K562 (cell line): ENCODE data around the gene ARHGEF10L.

Experiments
- CBX2 ChIP-seq: fragments of 200-600 bp; sonication (generic); IDR thresholded peaks from one replicate; pipeline ENCODE4 v1.6.1; 2012; ENCODE audit warnings: mild to moderate bottlenecking, low read length, inconsistent platforms; ENCODE audit not compliant: insufficient read depth, poor library complexity, severe bottlenecking
- FOXA1 ChIP-seq: fragments of 450-650 bp; IDR thresholded peaks from 2 replicates; pipeline ENCODE4 v1.6.1; 2016; ENCODE audit warnings: mild to moderate bottlenecking, borderline replicate concordance
- FOXM1 ChIP-seq, 2 experiments: fragments of 450-650 bp in 1 of 2; sonication (generic) in 1 of 2; formaldehyde crosslinking in 1 of 2; IDR thresholded peaks; 2 replicates each; pipeline versions ENCODE4 v1.6.1 to v1.9.0; 2017 to 2022; ENCODE audit warnings: low read depth in 2 of 2, mild to moderate bottlenecking in 2 of 2, missing genetic modification reagents in 1 of 2, moderate library complexity in 1 of 2
- POLR2A ChIP-seq: fragments of 450-650 bp; conservative IDR thresholded peaks from 2 replicates; pipeline ENCODE4 v1.6.1; 2016
- RBBP5 ChIP-seq: fragments of 200-600 bp; sonication (generic); IDR thresholded peaks from 2 replicates; pipeline ENCODE4 v1.6.1; 2012; ENCODE audit warnings: borderline replicate concordance, mild to moderate bottlenecking, low read length, control low read depth, inconsistent platforms; ENCODE audit not compliant: insufficient read depth, poor library complexity, severe bottlenecking
- SAP30 ChIP-seq: fragments of 200-600 bp; sonication (generic); IDR thresholded peaks from 2 replicates; pipeline ENCODE4 v1.6.1; 2012; ENCODE audit warnings: borderline replicate concordance, low read depth, mild to moderate bottlenecking, moderate library complexity, low read length, control low read depth, inconsistent platforms; ENCODE audit not compliant: insufficient read depth, poor library complexity, severe bottlenecking
- SP1 ChIP-seq: sonication (generic); formaldehyde crosslinking; IDR thresholded peaks from 2 replicates; pipeline ENCODE4 v1.8.1; 2022; ENCODE audit warnings: mild to moderate bottlenecking, missing genetic modification reagents
- ZBTB7A ChIP-seq: IDR thresholded peaks from 2 replicates; pipeline ENCODE4 v1.6.1; 2011; ENCODE audit warnings: low read depth, mild to moderate bottlenecking, low read length, moderate library complexity, borderline replicate concordance; ENCODE audit not compliant: control insufficient read depth

- no peak for TF ChIP-seq RBBP5
- TF ChIP-seq CBX2 = no peak
- TF ChIP-seq FOXM1 (IDR thresholded peaks at IDR 0.05; ENCODE audit: low read depth) = no peak
- TF ChIP-seq FOXM1 (CRISPR knock-in tag; IDR thresholded peaks at IDR 0.05; ENCODE audit: low read depth) = no peak
- TF ChIP-seq FOXA1 = no peak
- TF ChIP-seq POLR2A = no peak
- no peak for TF ChIP-seq ZBTB7A
- no peak for TF ChIP-seq SAP30
- no peak for TF ChIP-seq SP1 (CRISPR knock-in tag)
Observed at GRCh38 chr1:17728123-17728712, 188.7 kb downstream of the ARHGEF10L start.
